Nephron (organoid): ENCODE measurements around the gene OR8B4.

Source experiments
- H3K27ac Mint-ChIP-seq, 3 experiments: 2 replicates each; pipeline ENCODE4 v1.8.0; 2020; ENCODE audit warnings: mixed read lengths in 3 of 3, mild to moderate bottlenecking in 2 of 3, moderate library complexity in 1 of 3
- H3K27me3 Mint-ChIP-seq: 2 replicates; pipeline ENCODE4 v1.8.0; 2021; ENCODE audit warnings: low read depth, mild to moderate bottlenecking, moderate library complexity, mixed read lengths
- H3K36me3 Mint-ChIP-seq: 2 replicates; pipeline ENCODE4 v1.8.0; 2020; ENCODE audit warnings: low read depth, mixed read lengths
- H3K4me1 Mint-ChIP-seq: 2 replicates; pipeline ENCODE4 v1.8.0; 2020; ENCODE audit warnings: mixed read lengths
- H3K4me3 Mint-ChIP-seq, 3 experiments: 2 replicates each; pipeline ENCODE4 v1.8.0; 2020; ENCODE audit warnings: mild to moderate bottlenecking in 3 of 3, mixed read lengths in 3 of 3, moderate library complexity in 2 of 3
- H3K9me3 Mint-ChIP-seq: 2 replicates; pipeline ENCODE4 v1.8.0; 2020; ENCODE audit warnings: mixed read lengths
- TF ChIP-seq, protein P1 (sequence below), 3 experiments: fragments of 200-600 bp; sonication (generic); IDR thresholded peaks; one replicate each; pipeline ENCODE4 v1.5.0; 2021; ENCODE audit warnings: antibody characterized with exemption in 3 of 3; ENCODE audit not compliant: unreplicated experiment in 3 of 3

OR8B4 gene

DNA sequence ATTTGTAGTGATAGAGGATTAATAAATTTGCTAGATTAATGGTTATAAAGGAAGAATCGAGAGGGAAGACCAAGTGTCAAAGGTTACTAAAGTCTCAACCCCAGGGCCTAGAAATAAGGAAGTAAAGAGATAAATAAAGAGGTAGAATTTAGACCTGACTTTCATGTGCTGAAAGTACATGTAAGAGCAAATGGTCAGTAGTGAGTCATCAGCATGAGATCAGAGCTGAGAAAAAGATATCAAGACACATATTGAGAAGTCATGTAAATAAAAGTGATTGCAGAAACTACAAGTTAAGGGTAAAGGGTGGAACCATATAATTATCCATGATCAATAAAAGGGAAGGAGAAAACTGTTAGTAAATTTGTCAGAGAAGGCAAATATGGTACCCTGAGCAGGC is 22.2 kb upstream of the OR8B4 start:
- H3K9me3 Mint-ChIP-seq, result peaks cover 3% of the 10 kb centered on the region
- H3K4me1 Mint-ChIP-seq, result no peaks in the 10 kb centered on the region
- H3K27me3 Mint-ChIP-seq, result no peaks in the 10 kb centered on the region
- H3K27ac Mint-ChIP-seq, result no peak overlapping the region
- TF ChIP-seq, protein P1, sequence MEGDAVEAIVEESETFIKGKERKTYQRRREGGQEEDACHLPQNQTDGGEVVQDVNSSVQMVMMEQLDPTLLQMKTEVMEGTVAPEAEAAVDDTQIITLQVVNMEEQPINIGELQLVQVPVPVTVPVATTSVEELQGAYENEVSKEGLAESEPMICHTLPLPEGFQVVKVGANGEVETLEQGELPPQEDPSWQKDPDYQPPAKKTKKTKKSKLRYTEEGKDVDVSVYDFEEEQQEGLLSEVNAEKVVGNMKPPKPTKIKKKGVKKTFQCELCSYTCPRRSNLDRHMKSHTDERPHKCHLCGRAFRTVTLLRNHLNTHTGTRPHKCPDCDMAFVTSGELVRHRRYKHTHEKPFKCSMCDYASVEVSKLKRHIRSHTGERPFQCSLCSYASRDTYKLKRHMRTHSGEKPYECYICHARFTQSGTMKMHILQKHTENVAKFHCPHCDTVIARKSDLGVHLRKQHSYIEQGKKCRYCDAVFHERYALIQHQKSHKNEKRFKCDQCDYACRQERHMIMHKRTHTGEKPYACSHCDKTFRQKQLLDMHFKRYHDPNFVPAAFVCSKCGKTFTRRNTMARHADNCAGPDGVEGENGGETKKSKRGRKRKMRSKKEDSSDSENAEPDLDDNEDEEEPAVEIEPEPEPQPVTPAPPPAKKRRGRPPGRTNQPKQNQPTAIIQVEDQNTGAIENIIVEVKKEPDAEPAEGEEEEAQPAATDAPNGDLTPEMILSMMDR (IDR thresholded peaks at IDR 0.05; ENCODE audit: unreplicated experiment in 3 of 3), result no peak
- H3K4me3 Mint-ChIP-seq, result no peak overlapping the region
- no peaks in the 10 kb centered on the region for H3K36me3 Mint-ChIP-seq

DNA sequence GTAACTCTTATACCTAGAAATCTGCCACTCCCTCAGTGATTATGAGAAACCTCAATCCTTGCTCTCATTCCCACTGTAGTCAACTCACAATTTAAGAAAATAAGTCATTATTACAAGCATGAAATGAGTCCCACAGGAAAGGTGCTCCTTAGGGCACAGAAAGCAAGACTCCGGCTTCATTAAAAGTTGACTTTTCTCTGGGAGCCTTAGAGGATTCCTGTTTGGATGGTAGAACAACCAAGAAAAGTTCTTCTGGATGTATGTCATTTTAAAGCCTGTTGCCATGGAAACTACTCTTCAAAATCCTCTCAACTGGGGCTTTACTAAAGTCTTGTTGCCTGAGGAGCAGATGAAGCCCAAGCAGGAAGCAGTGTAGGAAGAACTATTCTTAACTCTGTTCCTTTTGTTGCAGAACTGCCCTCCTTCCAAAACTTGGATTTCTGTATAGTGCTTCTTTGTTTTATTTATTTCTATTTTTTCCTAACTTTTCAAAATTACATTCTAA is 21.0 kb upstream of the OR8B4 start, which contains the start of gene OR8B8:
TSS of gene OR8B8 (minus strand) at position 51 of the 505 bp plus-strand sequence. CDS start 4,611 bp downstream, outside the sequence.
- Mint-ChIP-seq H3K4me3 (no peak within 1 kb of the TSS), H3K9me3 (no peaks in the 10 kb centered on the region), H3K4me1 (no peaks in the 10 kb centered on the region)

DNA sequence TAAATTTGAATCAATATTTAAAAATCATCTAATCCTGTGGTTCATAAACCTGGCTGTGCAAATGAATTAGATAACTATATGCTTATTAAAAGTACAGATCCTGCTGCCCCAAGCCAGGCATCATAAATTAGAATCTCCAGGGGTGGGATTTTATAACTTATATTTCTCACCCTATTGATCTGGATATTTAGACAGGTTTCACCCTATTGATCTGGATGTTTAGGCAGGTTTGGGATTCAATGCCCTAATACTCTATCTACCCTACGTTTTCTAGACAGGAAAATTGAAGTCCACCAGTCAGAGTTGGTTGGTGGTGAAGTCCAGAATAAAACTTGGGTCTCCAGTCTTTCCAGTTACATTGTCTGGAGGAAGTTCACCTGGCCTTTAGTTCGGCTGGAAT is 18.2 kb upstream of the OR8B4 start:
- no peaks in the 10 kb centered on the region for H3K27me3 Mint-ChIP-seq
- TF ChIP-seq, protein P1 (IDR thresholded peaks at IDR 0.05; ENCODE audit: unreplicated experiment in 3 of 3), result no peak
- H3K4me3 Mint-ChIP-seq, result no peak overlapping the region
- H3K27ac Mint-ChIP-seq, result no peak overlapping the region
- no peaks in the 10 kb centered on the region for H3K4me1 Mint-ChIP-seq
- no peaks in the 10 kb centered on the region for H3K9me3 Mint-ChIP-seq
- H3K36me3 Mint-ChIP-seq, result no peaks in the 10 kb centered on the region

More for the DNA sequence above, 21.0 kb upstream of the OR8B4 start, which contains the start of gene OR8B8:
- Mint-ChIP-seq H3K36me3 (no peaks in the 10 kb centered on the region), H3K27ac (no peak within 1 kb of the TSS), H3K27me3 (no peaks in the 10 kb centered on the region)
- TF ChIP-seq, protein P1 (IDR thresholded peaks at IDR 0.05; ENCODE audit: unreplicated experiment in 3 of 3), result no peak

DNA sequence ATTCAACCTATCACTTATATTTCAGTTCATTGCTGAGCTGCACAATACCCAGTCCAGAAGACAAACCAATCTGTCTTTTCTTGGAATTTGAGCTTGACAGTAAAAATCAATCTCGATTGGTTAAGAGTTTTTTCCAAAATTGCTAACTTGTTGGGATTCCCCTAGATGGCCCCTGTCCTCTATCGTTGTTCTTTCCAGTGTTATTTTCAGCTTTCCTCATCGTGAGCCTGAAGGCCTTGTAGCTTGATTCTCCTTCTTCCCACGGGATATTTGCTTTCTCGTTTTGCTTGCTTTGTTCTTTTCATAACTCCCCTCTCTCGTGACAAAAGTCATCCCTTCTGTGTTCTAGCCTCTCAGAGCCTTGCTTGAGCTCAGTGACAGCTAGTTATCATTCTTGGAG is 17.8 kb upstream of the OR8B4 start:
- TF ChIP-seq, protein P1 (IDR thresholded peaks at IDR 0.05; ENCODE audit: unreplicated experiment in 3 of 3), result no peak
- no peaks in the 10 kb centered on the region for H3K36me3 Mint-ChIP-seq
- H3K27me3 Mint-ChIP-seq, result no peaks in the 10 kb centered on the region
- H3K4me1 Mint-ChIP-seq, result no peaks in the 10 kb centered on the region
- no peak overlapping the region for H3K27ac Mint-ChIP-seq
- no peak overlapping the region for H3K4me3 Mint-ChIP-seq
- H3K9me3 Mint-ChIP-seq, result no peaks in the 10 kb centered on the region

DNA sequence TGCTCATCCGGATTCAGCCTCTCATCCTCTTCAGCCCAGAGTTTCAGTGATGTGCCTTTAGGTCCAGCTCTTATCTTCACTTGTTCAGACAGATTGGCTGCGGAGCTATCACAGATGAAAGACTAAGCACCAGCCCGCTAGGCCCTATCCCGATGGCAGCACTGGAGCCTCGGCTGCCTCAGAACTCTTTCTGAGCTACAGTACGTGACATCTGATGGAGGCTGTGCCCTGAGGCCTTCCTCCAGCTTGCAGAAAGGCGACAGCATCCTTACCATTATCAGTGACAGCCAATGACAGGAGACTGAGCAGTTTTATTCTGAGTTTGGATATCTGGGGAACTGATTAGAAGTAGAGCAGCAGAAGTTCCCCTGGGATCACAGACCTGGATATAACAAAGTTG is 16.8 kb upstream of the OR8B4 start:
- H3K4me3 Mint-ChIP-seq, result no peak overlapping the region
- no peaks in the 10 kb centered on the region for H3K36me3 Mint-ChIP-seq
- H3K9me3 Mint-ChIP-seq, result no peaks in the 10 kb centered on the region
- TF ChIP-seq, protein P1 (IDR thresholded peaks at IDR 0.05; ENCODE audit: unreplicated experiment in 3 of 3), result no peak
- H3K27me3 Mint-ChIP-seq, result no peaks in the 10 kb centered on the region
- H3K27ac Mint-ChIP-seq, result no peak overlapping the region
- H3K4me1 Mint-ChIP-seq, result no peaks in the 10 kb centered on the region

DNA sequence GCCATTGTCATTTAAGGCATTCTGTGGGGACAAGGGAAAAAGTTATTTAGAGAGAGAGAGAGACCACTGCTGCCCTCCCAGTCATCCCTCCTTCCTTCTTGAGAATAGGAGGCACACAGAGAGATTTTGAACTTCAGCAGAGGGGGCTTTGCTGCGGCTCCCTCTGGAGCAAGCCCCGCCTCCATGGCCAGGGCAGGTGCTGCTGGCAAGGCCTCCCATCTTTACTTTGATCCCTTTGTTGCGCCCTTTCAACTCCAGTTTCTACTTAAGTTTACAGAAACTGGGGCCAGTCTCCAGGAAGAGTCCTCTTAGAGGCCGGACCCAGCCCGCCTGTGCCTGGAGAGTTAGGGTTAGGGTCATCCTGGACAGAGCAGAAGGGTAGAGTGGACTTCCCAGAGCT is 16.4 kb upstream of the OR8B4 start:
- Mint-ChIP-seq H3K27ac (no peak overlapping the region), H3K4me3 (no peak overlapping the region), H3K27me3 (no peaks in the 10 kb centered on the region), H3K4me1 (no peaks in the 10 kb centered on the region), H3K9me3 (no peaks in the 10 kb centered on the region), H3K36me3 (no peaks in the 10 kb centered on the region)
- TF ChIP-seq, protein P1 (IDR thresholded peaks at IDR 0.05; ENCODE audit: unreplicated experiment in 3 of 3), result no peak
